GM19438 (cell line): Measurements from ENCODE around the gene HRAS.
"Not testable (repeated sequence)": the region's sequence is repeated elsewhere in the genome, so short reads cannot be mapped to it uniquely, and the experiment has no call there.

Experiments
- ATAC-seq: cut with Tn5 transposase; IDR thresholded peaks from one replicate; pipeline ENCODE4 v1.9.1; 2021; ENCODE audit warnings: low read depth; ENCODE audit not compliant: unreplicated experiment

Gene HRAS

DNA sequence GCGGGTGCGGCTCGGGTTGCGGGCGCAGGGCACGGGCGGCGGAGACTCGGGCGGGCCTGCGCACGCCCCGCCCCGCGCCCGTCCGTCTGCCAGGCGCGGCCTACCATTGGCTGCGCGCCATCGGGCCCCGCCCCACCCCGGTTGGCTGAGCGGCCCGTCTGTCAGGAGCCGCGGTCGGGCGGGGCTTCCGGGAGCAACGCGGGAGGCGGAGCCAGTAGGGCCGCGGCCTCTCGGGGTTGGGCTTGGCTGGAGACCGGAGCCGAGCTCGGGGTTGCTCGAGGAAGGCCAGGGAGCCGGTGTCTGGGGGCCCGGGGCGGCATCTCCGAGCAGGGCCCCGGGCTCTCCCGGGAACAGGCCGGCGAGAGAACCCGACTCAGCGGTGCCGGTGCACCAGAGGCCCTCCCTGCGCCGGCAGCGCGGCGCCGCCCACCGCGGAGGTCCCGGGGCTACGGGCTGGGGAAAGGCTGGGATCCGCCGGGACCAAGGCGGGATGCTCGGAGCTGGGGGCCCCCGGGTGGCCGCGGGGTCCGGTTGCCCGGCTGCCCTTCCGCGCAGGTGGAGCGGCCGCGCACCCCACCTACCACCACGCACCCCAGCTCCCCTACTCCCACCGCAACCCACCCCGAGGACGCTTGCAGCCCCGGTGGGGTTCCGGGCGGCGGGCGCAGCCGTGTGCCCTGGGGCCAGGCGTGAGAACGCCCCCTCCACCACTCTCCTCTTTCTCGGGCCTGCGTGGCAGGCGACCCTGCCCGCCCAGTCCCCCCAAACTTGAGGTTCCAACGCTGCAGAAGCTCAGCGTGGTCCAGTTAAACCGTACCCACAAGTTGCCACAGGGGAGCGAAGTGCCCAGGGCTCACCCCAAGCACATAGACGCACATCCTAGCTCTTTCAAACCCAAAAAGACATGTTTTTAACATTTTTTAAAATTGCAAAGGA, at the start of gene HRAS:
TSS of gene HRAS (minus strand) at position 58 of the 936 bp plus-strand sequence.
- ATAC-seq, result peak; percentile 63

DNA sequence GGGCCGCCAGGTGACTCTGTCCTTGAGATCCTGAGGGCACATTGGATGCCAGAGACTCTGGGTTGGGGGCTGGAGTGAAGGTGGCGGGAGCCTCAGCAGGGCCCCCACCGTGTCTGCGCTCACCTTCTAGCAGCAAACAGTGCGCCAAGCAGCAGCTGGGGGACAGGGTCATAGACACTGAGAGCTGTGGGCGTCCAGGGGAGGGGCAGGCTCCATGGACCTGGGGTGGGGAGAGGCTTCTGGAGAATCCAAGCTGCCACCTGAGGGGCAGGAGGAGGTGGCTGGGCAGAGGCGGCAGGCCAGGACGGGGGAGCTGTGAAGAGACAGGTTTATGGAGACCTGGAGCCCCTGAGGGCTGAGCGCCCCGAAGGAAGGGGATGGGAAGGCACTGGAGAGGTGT, 48.9 kb upstream of the HRAS start:
- ATAC-seq, result no peak

DNA sequence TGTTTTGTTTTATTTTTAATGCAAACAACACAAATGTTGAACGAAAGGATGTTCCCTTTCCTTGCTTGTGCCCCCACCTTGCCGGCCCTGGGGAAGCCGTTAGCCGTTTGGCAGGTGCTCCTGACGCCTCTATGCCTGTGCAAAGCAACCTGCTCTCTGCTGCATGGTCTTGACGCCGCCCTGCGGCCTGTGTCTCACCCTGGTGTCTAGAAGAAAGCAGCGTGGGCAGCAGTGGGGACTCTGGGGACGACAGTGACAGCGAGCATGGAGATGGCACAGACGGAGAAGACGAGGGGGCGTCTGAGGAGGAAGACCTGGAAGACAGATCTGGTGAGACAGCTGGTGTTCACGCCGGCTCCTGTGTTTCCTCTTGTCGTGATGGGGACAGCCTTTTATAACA, 46.4 kb upstream of the HRAS start:
- ATAC-seq, result no peak

DNA sequence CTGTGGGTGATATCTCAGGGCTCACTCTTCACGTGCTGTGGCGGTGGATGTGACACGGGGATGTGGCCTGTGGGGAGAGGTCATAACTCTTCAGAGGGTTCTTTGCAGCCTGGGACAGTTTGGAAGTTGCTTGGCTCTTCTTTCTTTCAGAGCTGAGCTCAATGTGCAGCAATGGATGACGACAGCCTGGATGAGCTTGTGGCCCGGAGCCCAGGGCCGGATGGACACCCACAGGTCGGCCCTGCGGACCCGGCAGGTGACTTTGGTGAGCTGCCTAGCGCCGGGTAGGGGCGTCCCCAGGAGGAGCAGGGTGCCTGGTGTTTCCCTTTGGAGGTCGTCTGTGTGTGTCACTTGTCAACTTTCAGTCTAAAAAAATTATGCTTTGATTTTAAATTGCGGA, 46.0 kb upstream of the HRAS start:
- ATAC-seq, result no peak

DNA sequence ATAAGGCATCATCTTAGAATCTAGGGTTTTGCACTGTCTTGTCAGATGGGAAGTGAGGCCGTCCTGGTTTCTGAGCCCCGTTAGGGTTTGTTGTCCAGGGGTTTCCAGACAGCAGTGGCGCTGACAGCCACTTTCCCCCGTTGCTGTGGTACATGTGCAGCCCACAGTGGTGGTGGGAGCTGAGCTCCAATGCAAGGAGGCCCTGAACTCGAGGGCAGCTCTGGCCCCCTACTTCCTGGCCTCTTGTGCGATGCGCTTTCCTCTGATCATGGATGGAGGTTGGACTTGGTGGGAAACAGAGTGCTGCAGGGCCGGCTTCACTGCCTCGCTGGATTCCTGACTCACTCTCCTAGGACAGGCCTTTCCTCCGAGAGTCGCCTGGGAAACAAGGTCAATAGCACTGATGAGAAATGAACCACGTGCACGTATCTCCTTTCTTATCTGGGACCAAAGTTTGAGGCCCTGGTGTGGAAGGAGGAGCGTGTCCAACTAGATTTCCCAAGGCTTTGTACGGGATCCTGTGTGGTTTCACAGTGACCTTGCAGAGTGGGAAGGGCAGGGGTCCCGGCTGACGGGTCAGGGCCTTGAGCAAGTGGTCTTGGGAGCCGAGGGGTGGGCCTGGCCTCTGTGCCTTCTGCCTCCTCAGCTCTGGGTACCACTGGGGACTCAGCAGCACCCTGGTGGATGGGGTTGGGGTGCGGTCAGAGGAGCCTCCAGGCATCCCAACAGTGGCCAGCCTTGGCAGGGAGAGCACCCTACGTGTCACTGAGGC, 44.6 kb upstream of the HRAS start:
- no peak for ATAC-seq

DNA sequence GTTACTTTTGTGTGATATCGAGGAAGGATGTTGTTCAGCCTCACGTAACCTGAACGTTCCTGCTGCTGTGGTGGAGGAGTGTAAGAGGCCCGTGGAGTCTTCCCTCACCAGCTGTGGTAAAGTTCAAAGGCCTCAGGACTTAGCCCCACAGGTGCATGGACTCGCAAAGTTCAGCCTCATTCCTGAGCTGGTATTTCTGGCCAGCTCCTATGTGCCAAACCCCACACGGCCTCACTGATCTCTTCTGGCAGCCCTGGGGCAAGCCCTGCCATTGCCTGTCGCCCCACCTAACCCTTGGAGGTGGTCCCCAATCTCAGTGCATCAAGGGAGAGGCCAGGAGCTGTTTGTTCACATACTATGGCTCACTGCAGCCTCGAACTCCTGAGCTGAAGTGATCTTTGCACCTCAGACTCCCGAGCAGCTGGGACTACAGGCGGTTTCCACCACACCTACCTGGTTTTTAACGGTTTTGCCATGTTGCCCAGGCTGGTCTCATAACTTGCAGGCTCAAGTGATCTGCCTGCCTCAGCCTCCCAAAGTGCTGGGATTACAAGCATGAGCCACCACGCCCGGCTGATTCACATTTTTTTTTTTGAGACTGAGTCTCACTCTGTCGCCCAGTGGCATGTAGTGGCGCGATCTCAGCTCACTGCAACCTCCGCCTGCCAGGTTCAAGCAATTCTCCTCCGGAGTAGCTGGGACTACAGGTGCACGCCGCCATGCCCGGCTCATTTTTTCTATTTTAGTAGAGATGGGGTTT, 43.1 kb upstream of the HRAS start:
- no peak for ATAC-seq

DNA sequence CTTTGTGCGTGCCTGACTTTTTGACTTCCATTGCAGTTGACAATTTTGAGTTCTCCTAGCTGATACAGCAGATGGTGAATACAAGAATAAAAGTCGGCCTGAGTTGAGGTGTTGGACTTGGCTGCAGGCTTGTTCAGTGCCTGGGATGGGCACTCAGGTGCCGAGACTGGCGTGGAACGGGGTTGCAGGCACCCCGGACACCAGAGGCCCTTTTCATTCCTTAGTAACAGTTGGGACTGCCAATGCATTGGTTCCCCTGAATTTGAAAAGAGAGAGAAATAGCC, 42.2 kb upstream of the HRAS start:
- ATAC-seq, result no peak

DNA sequence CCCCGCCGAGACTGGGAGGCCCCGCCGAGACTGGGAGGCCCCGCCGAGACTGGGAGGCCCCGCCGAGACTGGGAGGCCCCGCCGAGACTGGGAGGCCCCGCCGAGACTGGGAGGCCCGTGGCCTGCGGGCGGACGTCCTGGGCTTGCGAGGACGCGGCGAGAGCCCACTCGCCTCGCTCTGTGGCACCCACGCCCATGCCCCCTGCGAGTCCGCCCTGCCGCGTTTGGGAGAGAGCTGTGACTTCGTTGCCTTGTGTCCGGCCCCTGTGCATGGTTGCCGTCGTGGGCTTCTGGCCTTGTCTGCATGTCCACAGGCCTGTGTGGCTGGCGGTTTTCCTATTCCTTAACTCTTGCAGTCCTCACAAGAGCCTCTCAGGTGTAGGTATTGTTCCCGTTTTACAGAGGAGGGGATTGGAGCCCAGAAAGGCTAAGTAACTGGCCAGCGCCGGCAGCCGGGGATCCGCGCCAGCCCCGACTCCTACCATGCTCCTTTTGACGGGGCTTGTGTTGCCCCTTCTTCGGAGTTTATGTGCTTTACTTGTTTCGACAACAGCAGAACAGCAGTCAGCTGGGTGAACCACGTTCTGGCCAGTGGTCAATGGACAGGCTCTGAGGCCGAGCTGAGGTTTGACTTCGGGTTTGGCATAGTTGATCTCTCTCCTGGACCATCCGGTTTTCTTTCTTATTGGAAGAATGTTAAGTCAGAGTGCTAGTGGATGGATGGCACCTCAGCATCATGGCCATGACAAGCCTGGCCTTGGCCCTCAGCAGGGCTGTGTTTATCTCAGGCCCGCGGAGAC, 41.6 kb upstream of the HRAS start:
- no peak for ATAC-seq

DNA sequence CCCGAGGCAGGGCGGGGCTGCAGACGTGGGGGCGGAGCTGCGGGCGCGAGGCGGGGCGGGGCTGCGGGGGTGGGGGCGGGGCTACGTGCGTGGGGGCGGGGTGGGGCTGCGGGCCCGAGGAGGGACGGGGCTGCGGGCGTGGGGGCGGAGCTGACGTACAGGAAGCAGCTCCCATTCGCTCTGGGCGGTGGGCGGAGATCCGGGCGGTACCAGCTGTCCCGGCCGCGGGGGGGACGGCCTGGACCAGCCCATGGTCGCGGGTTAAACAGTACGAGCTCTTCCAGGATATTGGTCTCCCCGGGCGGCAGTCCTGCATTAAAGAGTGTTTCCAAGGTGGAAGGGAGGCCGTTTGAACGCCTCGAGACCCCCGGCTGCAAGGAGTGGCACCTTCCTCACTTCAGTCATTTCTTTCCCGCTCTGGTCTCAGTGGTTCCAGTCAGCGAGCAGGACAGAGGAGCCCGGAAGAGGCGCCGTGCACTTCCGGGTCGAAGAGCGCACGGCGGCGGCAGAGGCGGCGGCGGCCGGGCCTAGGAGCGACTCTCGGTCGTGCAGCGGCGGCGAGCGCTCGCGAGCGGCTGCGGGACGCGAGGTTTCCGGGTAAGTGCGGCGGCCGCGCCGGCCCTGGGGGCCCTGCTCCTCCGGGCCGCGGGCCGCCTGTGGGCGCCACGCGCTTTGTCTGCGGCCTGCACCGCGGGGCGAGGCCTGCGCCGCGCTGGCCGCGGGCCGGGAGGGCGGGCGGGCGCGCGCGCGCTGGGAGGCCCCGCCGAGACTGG, 40.8 kb upstream of the HRAS start, which contains the start of gene PHRF1:
TSS of gene PHRF1 (plus strand) at position 475 of the 773 bp plus-strand sequence. CDS start 5,043 bp downstream, outside the sequence.
- ATAC-seq, result peak; percentile 76

DNA sequence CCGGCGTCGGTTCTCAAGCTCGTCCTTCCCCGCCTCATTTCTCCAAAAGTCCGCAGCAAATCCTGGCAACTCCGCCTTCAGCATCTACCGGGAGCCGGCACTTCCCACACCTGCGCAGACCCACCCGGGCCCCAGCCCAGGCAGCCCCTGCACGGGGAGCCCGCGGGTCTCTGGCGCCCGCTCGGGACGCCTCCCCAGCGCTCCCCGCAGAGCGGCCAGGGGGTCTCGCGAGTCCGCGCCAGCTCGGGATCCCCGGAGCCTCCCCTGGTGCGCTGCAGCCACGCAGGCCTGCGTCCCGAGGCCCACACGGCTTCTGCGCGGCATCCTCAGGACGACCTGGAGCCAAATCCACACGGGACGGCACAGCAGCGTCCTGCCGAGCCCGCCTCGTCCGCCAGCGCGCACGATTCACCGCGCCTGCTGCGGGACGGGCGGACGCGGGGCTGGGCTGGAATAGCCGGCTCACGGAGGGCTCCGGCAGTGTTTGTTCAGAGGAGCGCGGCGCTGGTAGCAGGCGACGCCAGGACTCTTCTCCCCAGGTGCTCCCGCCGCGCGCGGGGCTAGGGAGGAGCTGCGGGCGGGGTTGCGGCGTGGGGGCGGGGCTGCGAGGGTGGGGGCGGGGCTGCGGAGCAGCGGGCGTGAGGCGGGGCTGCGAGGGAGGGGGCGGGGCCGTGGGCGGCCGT, 40.1 kb upstream of the HRAS start:
- ATAC-seq, result no peak

DNA sequence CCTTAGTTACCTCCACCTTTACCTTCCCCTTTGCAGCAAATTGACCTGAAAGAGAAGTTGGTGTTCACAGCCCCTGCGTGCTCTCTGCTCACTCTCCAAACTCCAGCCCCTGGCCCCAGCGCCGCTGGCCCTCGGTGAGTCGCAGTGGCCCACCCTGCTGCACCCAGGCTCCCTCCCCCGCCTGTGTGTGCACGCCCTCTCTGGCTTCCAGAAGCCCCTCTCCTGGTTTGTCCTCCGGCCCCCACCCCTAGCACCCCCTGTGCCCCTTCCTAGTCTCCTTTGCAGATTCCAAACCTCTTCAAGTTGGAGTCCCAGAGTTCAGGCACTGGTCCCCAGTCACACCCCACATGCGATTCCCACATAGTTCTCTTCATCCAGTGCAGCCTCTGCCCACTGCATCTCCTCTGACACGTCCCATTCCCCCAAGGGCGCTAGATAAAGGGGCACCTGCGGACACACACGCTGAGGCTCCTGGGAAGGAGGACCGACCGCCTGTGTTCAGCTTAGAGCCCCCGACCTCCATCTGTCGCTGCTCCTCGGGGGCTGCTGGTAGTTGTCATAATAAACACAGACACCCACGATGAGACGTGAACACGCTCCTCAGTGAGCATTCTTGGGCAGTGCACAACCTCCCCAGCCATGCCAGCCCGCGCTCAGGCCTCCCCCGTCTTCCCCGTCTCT, 39.4 kb upstream of the HRAS start:
- ATAC-seq, result no peak

DNA sequence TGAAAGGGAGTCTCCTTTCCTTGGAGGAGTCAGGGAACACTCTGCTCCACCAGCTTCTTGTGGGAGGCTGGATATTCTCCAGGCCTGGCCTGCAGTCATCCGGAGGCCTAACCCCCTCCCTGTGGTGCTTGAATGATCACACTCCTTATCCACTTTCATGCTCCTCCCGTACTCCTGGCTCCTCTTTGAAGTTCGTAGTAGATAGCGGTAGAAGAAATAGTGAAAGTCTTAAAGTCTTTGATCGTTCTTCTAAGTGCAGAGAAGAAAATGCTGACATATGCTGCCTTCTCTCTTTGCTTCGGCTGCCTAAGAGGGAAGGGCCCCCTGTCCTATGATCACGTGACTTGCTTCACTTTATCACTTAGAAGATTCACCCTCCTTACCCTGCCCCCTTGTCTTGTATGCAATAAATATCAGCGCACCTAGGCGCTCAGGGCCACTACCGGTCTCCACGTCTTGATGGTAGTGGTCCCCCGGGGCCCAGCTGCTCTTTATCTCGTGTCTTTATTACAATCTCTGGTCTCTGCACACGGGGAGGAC, 38.7 kb upstream of the HRAS start:
- not testable (repeated sequence) for ATAC-seq

DNA sequence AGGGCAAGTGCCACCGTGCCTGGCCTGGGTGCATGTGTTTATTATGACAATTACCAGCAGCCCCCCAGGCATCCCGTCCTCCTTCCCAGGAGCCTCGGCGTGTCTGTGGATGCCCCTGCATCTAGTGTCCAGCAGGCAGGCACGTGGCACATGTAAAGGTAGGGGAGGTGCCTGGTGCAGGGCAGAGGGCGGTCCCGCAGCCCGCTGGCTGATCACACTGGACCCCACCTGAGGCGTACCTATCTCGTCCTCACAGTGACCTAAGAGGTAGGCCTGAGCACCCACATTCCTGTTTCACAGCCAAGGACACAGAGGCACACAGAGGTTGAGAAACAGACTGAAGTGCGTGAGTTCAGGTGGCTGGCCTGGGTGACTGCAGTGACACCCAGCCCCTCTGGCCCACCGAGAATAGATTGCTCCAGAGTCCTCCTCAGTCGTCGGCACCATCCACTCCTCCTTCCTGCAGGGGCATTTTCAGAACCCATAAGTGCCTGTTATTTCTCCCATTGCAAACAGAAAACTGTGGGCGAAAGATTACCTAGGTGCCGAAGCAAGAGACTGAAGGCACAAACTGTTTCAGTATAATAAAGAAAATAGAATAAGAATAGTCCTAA, 37.9 kb upstream of the HRAS start:
- no peak for ATAC-seq

DNA sequence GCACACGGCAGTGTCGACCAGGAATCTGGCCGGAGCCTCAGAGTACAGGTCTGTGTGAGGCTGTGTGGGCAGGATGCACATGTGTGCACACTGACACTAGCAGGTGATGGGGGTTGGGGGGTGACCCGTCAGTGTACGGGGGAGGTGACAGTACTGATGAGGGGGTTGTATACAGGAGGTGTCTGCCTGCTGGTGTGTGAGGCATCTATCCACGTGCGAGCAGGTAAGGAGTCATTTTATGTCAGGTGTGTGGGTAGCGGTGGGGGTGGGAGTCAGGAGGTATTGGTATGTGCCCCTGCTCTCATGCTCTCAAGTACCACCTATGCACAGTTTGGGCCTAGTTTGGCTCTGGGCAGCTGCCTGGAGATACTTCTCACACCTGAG, 36.4 kb upstream of the HRAS start:
- no peak for ATAC-seq

DNA sequence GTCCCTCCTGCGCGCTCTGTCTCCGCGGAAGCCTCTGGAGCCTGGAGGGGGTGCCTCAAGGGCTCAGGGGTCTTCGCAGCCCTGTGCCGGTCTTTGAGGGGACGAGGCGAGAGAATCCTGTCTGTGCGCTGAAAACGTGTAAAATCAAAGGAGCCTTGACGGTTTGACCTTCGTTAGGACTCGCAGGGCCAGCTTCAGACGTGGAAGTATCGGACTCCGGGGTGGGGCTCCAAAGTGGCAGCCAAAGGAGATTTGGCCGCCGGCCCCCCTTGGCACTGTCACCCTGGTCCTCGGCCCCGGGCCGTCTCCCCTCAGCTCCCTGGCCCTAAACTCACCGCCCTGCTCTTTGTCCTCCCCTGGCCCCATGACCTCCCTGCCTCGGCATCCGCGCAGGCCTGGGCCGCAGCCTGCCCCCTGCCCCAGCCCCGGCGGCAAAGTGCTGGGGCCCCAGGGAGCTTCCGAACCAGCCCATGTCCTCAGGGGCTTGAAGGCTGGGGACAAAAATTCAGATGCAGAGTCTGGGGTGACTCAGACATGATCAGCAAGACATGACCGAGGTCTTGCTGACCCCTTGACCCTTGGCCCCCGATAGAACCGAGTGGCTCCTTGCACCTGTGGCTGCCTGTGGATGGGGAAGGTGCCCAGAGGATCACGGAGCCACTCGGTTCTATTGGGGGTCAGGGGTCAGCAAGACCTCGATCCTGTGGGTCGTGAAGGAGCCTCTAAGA, 33.9 kb upstream of the HRAS start:
- no peak for ATAC-seq

DNA sequence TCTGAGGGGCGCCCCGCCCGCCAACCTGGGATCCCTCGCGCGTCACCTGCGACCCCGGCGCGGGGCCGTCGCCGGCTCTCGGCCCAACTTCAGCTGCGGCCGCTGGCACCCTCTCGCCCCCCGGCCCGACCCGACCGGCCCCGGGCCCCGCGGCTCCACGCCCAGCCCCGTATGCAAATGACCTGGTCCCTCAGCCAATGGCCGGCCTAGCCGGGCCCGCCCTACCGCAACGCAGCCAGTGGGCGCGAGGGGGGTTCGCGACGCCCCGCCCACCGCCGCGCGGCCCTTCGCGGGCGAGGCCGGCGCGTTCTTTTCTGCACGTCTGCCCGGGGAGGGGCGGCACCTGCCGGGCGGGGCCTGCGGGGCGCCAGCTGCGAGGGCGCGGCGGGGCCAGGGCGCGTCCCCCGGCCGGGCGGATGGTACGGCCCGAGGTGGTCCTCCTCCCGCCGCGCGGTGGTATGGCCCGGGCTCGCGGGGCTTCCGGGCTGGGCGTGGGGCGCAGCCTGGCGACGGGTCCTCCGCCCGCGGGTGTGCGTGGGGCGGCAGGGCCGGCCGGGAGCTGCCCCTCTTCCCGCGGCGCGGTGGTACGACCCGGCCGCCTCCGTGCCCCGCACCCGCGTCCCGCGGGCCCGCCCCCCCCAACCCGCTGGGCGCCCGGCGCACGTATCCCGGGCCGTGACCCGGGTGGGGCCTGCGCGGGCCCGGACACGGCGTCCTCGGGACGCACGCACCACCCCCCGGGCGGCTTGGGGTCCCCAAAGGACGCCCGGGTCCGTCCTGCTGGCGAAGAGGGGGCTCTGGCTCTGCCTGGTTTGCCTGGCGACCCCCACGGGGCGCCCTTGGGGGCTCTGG, 33.2 kb upstream of the HRAS start:
- ATAC-seq, result peak; percentile 89
